Measurements from ENCODE around the gene C17orf67. TPM values are rescaled to one million over a fixed set of nuclear protein-coding genes. Genes with fewer than 3 reads are reported as not detected.
A peak's percentile ranks its signal among the peaks of the same experiment; 100 is the strongest.

Gene C17orf67
- total and polyA plus RNA-seq, 5 donors = 0.43 to 1.3 (median 0.95) TPM

- DNase-seq = no peak
- Histone ChIP-seq H3K4me1 (ENCODE audit: control insufficient read depth, insufficient read depth, low read length) (no peaks in the 10 kb centered on the region), H3K27me3 (ENCODE audit: control insufficient read depth, insufficient read depth) (no peaks in the 10 kb centered on the region), H3K9me3 (ENCODE audit: control insufficient read depth, low read length) (no peaks in the 10 kb centered on the region), H3K27ac (ENCODE audit: low read length) (no peak overlapping the region), H3K4me3 (ENCODE audit: low read length) (no peak overlapping the region)
- WGBS = 60% methylated on average over 7 of the region's 7 CpGs
- intact Hi-C loops (cut with DNase I) = no loop called here
- ATAC-seq = no peak
Measured at GRCh38 chr17:56786989-56787482, 46.7 kb downstream of the C17orf67 start.

- Histone ChIP-seq H3K4me1 (ENCODE audit: control insufficient read depth, insufficient read depth, low read length) (no peaks in the 10 kb centered on the region), H3K27ac (ENCODE audit: low read length) (no peak overlapping the region), H3K9me3 (ENCODE audit: control insufficient read depth, low read length) (no peaks in the 10 kb centered on the region), H3K27me3 (ENCODE audit: control insufficient read depth, insufficient read depth) (no peaks in the 10 kb centered on the region), H3K4me3 (ENCODE audit: low read length) (no peak overlapping the region)
- ATAC-seq = no peak
- WGBS = 86% methylated on average over 9 of the region's 9 CpGs
- DNase-seq = no peak
- intact Hi-C loops (cut with DNase I) = no loop called here
Measured at GRCh38 chr17:56785997-56786680, 47.6 kb downstream of the C17orf67 start.

- intact Hi-C loops (cut with DNase I) = no loop called here
- no peak for DNase-seq
- Histone ChIP-seq H3K27me3 (ENCODE audit: control insufficient read depth, insufficient read depth) (no peaks in the 10 kb centered on the region), H3K27ac (ENCODE audit: low read length) (no peak overlapping the region), H3K9me3 (ENCODE audit: control insufficient read depth, low read length) (no peaks in the 10 kb centered on the region), H3K4me3 (ENCODE audit: low read length) (no peak overlapping the region), H3K4me1 (ENCODE audit: control insufficient read depth, insufficient read depth, low read length) (peaks cover under 1% of the 10 kb centered on the region)
- 53% methylated on average over 5 of the region's 5 CpGs for WGBS
- no peak for ATAC-seq
Measured at GRCh38 chr17:56785405-56785804, 48.3 kb downstream of the C17orf67 start.

- Histone ChIP-seq H3K4me1 (ENCODE audit: control insufficient read depth, insufficient read depth, low read length) (peaks cover 2% of the 10 kb centered on the region), H3K27me3 (ENCODE audit: control insufficient read depth, insufficient read depth) (no peaks in the 10 kb centered on the region), H3K9me3 (ENCODE audit: control insufficient read depth, low read length) (no peaks in the 10 kb centered on the region), H3K4me3 (ENCODE audit: low read length) (no peak overlapping the region), H3K27ac (ENCODE audit: low read length) (no peak overlapping the region)
- ATAC-seq = no peak
- intact Hi-C loops (cut with DNase I) = loop anchor here in 2 of 4 donors (5.0 kb wide), 1 partner anchor 190 kb away; the partner anchor contains the start of gene NOG (in 2 of the 2)
- DNase-seq = no peak
Measured at GRCh38 chr17:56782338-56782737, 51.4 kb downstream of the C17orf67 start.

GRCh38 chr17:56781906-56782305 lies 51.8 kb downstream of the C17orf67 start:
- Histone ChIP-seq H3K27me3 (ENCODE audit: control insufficient read depth, insufficient read depth) (no peaks in the 10 kb centered on the region), H3K9me3 (ENCODE audit: control insufficient read depth, low read length) (no peaks in the 10 kb centered on the region), H3K27ac (ENCODE audit: low read length) (no peak overlapping the region), H3K4me1 (ENCODE audit: control insufficient read depth, insufficient read depth, low read length) (peaks cover 2% of the 10 kb centered on the region), H3K4me3 (ENCODE audit: low read length) (no peak overlapping the region)
- no peak for DNase-seq
- ATAC-seq = no peak
- intact Hi-C loops (cut with DNase I) = loop anchor here in 2 of 4 donors (5.0 kb wide), 1 partner anchor 190 kb away; the partner anchor contains the start of gene NOG (in 2 of the 2)
- 56% methylated on average over 6 of the region's 6 CpGs for WGBS

- intact Hi-C loops (cut with DNase I) = loop anchor here in 3 of 4 donors (5.0 kb wide), 1 partner anchor 188 kb away; the partner anchor contains the start of gene NOG (in 3 of the 3)
- H3K9me3 ChIP-seq (ENCODE audit: control insufficient read depth, low read length) = no peaks in the 10 kb centered on the region
- H3K27me3 ChIP-seq (ENCODE audit: control insufficient read depth, insufficient read depth) = no peaks in the 10 kb centered on the region
- DNase-seq = peak; percentile 70 to 89 (median 88)
- WGBS = 1% methylated on average over 48 of the region's 48 CpGs
- H3K4me3 ChIP-seq (ENCODE audit: low read length) = peak overlapping the region; percentile 54
- peak; percentile 92 to 96 for ATAC-seq
- H3K27ac ChIP-seq (ENCODE audit: low read length) = no peak overlapping the region
- peaks cover 2% of the 10 kb centered on the region for H3K4me1 ChIP-seq (ENCODE audit: control insufficient read depth, insufficient read depth, low read length)
Measured at GRCh38 chr17:56779898-56780777, 53.6 kb downstream of the C17orf67 start.

GRCh38 chr17:56779322-56779721 lies 54.4 kb downstream of the C17orf67 start:
- no peak overlapping the region for H3K4me3 ChIP-seq (ENCODE audit: low read length)
- 70% methylated on average over 4 of the region's 4 CpGs for WGBS
- H3K4me1 ChIP-seq (ENCODE audit: control insufficient read depth, insufficient read depth, low read length) = peaks cover 2% of the 10 kb centered on the region
- ATAC-seq = no peak
- H3K9me3 ChIP-seq (ENCODE audit: control insufficient read depth, low read length) = no peaks in the 10 kb centered on the region
- no peaks in the 10 kb centered on the region for H3K27me3 ChIP-seq (ENCODE audit: control insufficient read depth, insufficient read depth)
- no peak overlapping the region for H3K27ac ChIP-seq (ENCODE audit: low read length)
- no peak for DNase-seq
- intact Hi-C loops (cut with DNase I) = loop anchor here in 1 of 4 donors (5.0 kb wide), 1 partner anchor 187 kb away; the partner anchor contains the start of gene NOG

- no peaks in the 10 kb centered on the region for H3K9me3 ChIP-seq (ENCODE audit: control insufficient read depth, low read length)
- no peak for DNase-seq
- H3K27me3 ChIP-seq (ENCODE audit: control insufficient read depth, insufficient read depth) = no peaks in the 10 kb centered on the region
- no peak overlapping the region for H3K27ac ChIP-seq (ENCODE audit: low read length)
- H3K4me3 ChIP-seq (ENCODE audit: low read length) = no peak overlapping the region
- intact Hi-C loops (cut with DNase I) = loop anchor here in 1 of 4 donors (5.0 kb wide), 1 partner anchor 187 kb away; the partner anchor contains the start of gene NOG
- H3K4me1 ChIP-seq (ENCODE audit: control insufficient read depth, insufficient read depth, low read length) = peaks cover 2% of the 10 kb centered on the region
- WGBS = 89% methylated on average over 9 of the region's 9 CpGs
- no peak for ATAC-seq
Measured at GRCh38 chr17:56778898-56779297, 54.8 kb downstream of the C17orf67 start.

- 52% methylated on average over 7 of the region's 7 CpGs for WGBS
- Histone ChIP-seq H3K4me3 (ENCODE audit: low read length) (no peak overlapping the region), H3K9me3 (ENCODE audit: control insufficient read depth, low read length) (no peaks in the 10 kb centered on the region), H3K27me3 (ENCODE audit: control insufficient read depth, insufficient read depth) (no peaks in the 10 kb centered on the region), H3K4me1 (ENCODE audit: control insufficient read depth, insufficient read depth, low read length) (peaks cover 2% of the 10 kb centered on the region), H3K27ac (ENCODE audit: low read length) (no peak overlapping the region)
- intact Hi-C loops (cut with DNase I) = loop anchor here in 1 of 4 donors (5.0 kb wide), 1 partner anchor 186 kb away; the partner anchor contains the start of gene NOG
- DNase-seq (peak in 1 of 3 donors; percentile 20), ATAC-seq (peak; percentile 47 to 49)
Measured at GRCh38 chr17:56777859-56778258, 55.9 kb downstream of the C17orf67 start.

GRCh38 chr17:56774650-56775049 lies 59.1 kb downstream of the C17orf67 start:
- 72% methylated on average over 2 of the region's 2 CpGs for WGBS
- no peaks in the 10 kb centered on the region for H3K4me1 ChIP-seq (ENCODE audit: control insufficient read depth, insufficient read depth, low read length)
- intact Hi-C loops (cut with DNase I) = loop anchor here in 1 of 4 donors (5.0 kb wide), 1 partner anchor 182 kb away; the partner anchor contains the start of gene NOG
- ATAC-seq (no peak), DNase-seq (no peak)
- no peak overlapping the region for H3K27ac ChIP-seq (ENCODE audit: low read length)
- H3K4me3 ChIP-seq (ENCODE audit: low read length) = no peak overlapping the region
- H3K9me3 ChIP-seq (ENCODE audit: control insufficient read depth, low read length) = no peaks in the 10 kb centered on the region
- H3K27me3 ChIP-seq (ENCODE audit: control insufficient read depth, insufficient read depth) = no peaks in the 10 kb centered on the region

Data from right cardiac atrium (tissue), 5 donors.